ENCODE measurements around the gene GRHPR.
"Not testable (repeated sequence)": the region's sequence is repeated elsewhere in the genome, so short reads cannot be mapped to it uniquely, and the experiment has no call there.

Gene GRHPR

DNA sequence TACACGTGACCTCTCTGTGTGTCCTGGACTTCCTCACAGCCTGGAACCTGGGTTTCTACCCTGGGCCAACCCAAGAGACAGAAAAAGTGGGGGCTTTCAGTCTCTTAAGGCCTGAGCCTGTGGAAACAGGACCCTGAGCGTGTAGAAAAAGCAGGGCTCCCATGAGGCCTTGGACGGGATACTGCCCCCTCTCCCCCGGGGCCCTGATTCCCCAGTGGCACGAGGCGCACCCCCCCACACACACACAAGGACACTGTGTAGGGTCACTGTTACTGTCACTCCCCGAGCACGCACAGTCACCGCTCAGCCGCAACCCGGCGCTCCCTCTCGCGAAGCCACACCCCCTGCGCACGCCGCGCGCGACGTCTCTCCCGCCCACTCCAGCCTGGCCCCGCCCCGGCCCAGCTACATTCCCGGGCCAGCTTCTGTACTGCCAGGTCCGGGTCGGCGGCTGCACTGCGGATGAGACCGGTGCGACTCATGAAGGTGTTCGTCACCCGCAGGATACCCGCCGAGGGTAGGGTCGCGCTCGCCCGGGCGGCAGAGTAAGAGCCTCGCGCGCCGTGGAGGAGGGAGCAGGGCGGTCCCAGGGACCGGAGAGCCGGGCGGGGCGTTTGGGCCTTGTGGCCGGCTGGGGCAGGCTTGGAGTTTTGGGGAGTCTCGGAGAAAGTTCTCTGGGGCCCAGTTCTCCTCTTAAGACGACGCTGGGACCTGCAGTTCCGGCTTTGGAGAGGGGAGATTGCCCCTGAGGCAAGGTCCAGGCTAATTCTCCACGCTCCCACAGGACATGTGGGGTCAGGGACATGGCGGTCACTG is at the start of gene GRHPR:
TSS of gene GRHPR (plus strand) at position 408 of the 816 bp plus-strand sequence. CDS start at position 463, 55 bp downstream.
- DNase-seq: peak; percentile 68 to 85 (median 78)

DNA sequence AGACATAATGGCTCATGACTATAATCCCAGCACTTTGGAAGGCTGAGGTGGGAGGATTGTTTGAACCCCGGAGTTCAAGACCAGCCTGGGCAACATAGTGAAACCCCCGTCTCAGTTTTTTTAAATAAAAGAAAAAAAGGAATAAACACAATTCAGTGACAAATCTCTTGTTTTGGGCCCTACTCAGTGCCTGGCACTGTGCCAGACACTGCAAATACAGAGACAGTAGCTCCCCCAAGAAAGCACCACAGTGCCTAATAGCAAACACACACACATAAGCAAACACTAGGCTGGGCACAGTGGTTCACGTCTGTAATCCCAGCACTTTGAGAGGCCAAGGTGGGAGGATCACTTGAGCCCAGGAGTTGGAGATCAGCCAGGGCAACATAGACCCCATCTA is 49.7 kb upstream of the GRHPR start:
- no peak for DNase-seq

DNA sequence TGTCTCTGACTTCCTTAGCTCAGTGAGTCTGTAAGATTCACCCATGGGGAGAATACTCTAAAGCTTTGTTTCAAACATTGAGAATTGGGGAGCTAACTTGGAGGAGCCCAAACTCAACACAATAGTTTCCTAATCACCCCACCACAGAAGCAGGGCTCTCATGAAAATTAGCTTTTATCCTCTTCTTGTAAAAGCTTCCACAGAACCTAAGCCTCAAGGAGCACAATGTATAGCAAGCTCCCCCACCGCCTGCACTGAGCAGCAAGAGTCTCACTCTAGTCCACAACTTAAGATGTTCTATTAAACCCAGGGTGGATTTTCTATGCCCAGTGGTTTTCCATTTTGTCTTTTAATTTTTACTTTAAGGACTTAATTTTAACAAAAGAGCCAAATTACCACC is 48.9 kb upstream of the GRHPR start:
- DNase-seq: no peak

DNA sequence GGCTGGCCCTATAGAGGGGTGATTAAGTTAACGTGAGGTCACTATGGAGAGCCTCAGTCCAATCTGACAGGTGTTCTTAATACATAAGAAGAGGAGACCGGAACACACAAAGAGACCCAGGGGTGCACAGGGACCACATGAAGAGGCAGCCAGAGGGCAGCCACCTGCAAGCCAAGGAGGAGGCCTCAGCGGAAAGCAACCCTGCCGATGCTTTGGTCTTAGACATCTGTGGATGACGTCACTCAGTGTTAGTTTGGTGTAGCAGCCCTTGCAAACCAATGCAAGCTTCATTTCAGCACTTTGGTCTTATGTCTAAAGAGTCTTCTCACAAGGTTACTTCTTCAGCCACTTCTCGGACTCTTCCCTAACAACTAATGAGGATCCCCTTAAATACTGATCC is 47.6 kb upstream of the GRHPR start:
- DNase-seq: no peak

DNA sequence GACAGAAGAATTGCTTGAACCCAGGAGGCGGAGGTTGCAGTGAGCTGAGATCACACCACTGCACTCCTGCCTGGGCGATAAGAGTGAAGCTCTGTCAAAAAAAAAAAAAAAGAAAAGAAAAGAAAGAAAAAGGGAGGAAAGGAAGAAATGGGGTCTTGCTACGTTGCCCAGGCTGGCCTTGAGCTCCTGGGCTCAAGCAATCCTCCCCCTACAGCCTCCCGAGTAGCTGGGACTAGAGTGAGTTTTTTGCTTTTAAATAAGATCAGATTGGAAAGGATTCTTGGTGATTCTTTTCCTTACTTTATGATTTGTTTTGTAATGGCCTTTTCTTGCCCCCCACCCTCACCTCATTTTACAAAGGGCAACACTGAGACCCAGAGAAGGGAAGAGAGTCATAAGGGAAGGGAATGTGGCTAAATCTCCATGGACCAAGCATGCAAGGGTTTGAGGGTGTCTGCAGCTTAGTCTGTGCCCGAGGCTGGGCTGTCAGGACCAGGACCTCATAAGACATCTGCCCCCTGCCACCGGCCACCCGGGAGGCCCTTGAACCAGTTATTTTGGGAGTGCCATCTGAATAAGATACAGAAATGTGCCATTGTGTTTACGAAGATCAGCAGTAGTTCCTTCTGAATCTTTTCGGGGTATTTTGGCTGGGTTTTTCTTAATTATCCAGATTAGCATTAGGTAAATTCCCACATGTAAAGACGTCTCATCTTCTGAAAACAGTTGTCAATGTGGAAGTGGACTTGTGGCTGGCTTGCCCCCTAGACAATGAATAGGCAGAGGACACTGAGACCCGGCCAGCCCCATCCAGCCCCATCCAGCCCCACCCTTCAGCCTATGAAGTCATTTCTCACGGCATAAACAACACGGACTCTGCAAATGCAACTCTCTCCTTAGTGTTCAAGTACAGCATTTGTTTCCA is 44.5 kb upstream of the GRHPR start:
- no peak for DNase-seq

DNA sequence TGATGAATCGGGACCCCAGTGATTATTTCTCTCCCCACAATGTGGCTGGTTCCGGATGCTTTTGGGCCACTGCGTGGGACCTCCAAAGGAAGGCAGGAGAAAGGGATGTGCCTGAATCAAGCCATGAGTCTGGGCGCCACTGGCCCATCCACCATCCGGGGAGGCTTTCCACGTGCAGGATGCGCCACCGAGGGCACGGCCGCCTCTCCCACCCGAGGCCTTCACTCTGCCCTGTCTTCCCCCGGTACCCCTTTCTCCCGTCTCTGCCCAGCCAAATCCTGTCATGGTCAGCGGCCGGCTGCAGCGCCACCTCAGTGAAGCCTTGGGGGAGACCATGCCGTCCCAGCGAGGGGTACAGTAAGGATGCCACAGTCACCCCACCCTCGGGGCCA is 43.9 kb upstream of the GRHPR start:
- no peak for DNase-seq

DNA sequence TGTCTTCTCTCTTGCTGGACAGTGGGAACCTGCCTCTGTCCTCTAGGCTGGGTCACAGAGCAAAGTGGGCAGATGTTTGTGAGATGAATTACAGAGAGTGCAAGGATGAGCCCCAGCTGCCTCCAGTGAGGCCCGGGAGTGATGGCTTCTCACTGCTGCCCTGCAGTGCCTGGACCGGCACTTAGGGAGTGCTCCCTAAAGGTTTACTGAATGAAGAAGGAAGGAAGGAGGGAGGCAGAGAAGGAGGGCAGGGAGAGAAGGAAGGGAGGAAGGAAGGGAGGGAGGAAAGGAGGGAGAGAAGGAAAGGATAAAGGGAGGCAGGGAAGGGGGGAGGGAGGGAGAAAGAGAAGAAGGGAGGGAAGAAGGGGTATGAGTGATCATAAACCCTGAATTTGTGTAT is 42.7 kb upstream of the GRHPR start:
- no peak for DNase-seq

DNA sequence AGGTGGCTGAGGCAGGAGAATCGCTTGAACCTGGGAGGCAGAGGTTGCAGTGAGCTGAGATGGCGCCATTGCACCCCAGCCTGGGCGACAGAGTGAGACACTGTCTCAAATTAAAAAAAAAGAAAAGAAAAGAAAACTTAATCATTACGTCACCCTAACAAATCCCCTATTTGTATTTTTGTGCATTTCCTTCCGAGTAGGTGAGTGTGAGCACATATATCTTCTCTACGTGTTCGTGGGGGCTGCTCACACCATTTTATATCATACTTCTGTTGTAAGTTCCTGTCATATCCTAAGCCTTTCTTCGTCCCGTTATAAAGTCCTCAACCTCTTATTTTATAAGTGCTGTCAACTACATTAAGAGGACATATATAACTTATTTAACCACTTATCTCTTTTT is 41.9 kb upstream of the GRHPR start:
- DNase-seq: no peak

DNA sequence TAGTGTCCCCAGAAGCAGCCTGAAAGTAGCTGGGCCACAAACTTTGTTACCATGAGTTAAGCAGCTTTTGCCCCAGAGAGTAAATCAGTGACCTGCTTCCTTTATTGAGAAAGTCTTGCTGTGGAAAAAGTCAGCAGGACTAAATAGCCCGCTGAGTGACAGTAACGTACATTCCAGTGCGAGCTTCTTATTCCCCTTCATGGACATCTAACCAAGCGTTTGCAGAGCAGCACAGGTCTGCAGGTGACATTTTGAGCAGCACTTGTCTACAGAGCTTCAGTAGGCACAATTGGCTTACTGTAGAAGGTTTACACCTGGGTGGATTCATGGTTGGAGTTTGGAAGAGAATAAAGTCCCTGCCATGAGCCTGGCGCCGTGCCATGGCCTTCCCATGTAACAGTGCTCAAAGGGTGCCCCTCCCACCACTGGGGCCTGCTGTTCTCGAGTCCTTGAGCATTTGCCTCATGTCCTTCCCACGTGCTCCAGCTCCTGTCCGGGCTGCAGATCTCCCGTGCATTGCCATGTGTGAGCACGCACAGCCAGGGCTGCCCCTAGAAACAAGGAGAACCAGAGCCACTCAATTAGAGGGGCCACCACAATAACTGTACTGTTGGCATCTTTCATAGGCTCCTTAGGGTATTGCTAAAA is 41.3 kb upstream of the GRHPR start:
- no peak for DNase-seq

DNA sequence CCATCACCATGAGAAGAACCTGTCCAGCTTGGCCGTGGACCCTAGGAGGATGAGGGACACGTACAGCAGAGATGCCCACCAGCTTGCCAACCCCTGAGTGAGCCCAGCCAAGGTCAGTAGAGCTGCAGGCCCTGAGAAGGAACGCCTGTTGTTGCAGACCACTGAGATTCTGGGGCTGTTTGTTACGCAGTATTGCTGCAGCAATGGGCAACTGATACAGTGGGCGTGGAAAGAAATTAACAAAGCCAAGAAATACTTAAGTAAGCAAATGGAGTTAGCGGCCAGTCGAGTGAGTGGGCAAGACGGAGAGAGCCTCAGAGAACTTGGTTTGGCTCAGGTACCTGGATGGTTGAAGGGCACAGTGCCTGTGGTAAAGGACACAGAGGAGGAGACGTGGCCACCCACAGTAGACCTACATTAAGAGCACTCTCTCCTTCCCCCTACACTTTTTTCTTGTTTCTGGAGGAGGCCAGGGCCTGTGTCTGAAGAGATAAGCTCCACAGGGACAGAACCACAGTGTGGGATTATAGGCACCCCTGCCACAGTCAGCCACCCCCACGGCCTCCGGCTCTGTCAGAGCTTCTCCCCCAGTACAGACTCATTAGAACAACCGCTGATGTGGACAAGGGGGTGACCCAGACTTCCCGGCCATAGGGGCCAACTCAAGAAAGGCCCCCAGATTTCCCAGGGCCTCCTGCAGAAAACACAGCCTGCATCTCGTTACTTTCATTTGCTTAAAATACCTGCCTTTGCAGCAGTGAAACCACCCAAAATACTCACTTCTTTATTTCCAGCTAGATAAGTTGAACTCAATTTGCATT is 40.1 kb upstream of the GRHPR start:
- DNase-seq: no peak

DNA sequence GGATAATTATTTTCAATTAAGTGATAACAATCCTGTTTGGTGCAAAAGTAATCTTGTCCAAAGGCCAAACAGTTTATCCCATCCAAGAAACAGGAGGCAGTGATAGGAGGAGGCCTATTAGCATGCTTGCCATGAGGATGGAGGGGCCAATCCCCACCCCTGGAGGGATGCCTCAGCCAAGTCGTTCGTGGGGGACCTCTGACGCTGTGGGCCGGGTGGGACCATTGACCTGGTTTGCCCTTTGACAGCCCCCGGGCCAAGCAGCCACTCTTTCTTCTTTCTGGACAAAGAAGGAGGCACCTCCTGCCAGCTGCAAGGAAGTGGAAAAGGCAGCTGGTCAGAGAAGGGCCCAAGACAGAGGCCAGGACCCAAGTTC is 39.5 kb upstream of the GRHPR start:
- DNase-seq: no peak

DNA sequence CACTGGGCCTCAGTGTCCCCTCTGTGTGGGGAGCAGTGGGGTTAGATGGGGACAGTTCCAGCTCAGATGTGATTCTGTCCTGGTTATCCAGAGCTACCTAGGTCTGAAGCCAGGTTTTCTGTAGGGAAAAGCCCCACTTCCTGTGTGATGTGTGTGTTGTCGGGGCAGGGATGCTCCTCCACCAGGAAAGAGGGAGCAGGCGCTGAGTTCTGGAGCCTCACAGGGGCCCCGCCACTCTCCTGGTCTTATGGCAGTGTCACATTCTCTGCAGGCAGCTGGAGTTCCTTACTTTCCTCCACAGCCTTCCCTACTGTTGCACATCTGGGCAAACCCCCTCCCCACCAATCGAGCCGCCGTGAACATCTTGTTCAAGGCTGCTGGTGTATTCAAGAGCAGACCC is 39.1 kb upstream of the GRHPR start:
- DNase-seq: no peak

DNA sequence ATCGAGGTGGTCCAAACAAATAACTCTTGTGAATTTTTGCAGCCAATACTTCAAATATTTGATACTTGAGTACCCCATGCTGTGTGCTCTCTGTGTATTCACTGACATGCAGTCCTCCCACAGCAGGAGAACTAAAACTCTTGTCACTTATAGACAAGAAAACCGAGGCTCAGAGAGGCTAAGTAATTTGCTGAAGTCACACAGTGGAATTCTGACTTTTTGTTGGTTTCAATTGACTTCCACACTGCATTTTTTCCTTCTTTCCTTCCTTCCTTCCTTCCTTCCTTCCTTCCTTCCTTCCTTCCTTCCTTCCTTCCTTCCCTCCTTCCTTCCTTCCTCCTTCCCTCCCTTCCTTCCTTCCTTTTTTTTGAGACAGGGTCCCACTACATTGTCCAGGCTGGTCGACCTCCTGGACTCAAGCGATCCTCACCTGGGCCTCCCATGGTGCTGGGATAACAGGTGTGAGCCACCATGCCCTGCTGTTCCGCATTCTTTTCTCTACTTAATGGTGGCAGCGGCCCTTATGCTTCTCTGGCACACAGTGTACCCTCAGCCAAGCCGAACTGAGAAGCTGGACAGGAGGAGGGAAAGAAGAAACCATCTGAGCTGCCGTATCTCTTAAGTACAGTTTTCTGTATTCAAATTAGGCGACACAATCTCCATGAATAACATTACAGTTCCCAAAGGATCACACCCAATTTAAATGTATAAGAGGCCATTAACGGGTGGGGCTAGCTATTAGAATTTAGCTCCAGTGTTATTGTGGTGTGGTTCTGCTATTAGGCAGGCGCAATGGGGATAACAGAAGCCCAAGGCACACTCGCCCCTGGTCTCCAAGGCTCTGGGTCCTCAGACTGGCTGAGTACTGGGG is 38.4 kb upstream of the GRHPR start:
- DNase-seq: no peak

DNA sequence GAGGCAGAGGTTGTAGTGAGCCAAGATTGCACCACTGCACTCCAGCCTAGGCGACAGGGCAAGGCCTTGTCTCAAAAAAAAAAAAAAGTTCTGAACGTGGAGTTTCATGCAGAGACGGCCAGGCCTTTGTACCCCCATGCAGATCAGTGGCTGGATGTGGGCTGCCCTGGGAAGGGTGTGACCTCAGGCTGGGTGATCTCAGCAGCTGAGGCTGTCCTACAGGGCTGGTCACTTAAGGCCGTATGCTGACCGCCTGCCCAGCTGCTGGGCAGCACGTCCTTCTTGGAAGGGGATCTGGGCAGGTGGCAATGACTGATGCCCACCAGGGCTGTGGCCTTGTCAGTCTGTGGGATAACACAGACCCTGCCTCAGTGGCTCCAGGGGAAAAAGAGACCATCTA is 37.2 kb upstream of the GRHPR start:
- DNase-seq: no peak

DNA sequence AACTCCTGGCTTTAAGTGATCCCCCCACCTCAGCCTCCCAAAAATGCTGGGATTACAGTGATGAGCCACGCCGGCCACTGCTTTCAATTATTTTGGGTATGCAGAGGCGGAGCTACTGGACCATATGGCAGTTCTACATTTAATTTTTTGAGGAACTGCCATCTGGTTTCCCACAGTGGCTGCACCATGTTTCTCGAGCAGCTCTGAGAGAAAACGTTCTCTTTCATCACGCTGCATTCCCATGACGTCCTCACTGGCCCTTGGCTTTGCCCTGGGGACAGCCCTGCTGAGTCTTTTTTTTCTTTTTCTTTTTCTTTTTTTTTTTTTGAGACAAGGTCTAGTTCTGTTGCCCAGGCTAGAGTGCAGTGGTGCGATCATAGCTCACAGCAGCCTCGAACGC is 35.5 kb upstream of the GRHPR start:
- DNase-seq: no peak

DNA sequence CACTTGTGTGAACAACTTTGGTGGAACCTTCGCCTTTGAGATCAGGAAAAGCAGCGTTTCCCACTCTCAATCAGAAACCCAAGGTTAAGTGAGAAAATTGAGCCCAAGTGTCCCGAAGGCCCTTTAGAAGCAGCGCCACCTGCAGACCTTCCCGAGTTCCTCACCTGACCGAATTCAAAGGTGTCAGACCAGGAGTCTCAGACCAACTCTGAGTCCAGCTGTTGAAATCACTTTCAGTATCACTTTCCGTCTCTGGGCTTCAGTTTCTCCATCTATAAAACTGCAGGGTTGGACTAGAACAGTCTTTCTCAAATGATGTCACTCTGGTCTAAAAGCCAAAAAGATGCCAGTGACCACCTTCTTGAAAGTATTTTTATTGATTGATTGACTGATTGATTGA is 31.7 kb upstream of the GRHPR start:
- peak in 1 of 4 experiments; percentile 6 for DNase-seq

DNA sequence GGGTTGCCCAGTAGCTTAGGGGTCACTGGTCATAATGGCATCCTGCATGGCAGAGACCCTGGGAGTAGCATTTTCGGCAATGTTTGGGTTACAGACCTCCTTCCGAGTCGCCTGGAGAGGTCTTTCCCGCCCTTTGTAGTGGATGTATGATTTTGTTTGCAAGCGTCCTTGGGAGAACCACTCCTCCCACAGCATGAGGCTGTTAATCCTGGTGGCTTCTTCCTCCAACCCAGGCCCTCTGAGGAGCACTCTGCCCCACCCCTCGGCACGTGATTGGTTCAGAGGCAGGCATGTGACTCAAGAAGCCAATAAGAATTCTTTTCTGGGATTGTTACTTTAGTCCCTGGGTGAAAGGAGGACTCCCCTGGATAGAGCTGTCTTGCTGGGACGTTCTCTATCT is 30.2 kb upstream of the GRHPR start:
- no peak for DNase-seq

DNA sequence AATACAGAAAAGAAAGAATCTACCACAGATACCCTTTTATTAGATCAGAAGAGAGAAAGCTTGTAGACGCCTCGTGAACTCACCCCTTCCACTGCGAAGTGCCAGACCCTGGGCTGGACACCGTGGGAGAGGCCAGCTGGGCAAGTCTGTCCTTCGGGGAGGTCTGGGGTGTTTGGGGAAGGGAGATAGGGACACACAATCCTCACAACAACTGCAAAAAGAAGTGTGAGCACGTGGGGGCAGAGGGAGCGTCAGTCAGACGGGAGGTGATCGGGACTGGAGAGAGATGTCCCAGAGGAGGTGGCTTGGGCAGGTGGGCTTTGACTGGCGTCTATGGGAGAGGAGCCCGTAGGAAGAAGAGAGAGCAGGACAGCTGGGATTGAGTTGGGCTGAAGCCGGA is 27.3 kb upstream of the GRHPR start:
- DNase-seq: no peak

DNA sequence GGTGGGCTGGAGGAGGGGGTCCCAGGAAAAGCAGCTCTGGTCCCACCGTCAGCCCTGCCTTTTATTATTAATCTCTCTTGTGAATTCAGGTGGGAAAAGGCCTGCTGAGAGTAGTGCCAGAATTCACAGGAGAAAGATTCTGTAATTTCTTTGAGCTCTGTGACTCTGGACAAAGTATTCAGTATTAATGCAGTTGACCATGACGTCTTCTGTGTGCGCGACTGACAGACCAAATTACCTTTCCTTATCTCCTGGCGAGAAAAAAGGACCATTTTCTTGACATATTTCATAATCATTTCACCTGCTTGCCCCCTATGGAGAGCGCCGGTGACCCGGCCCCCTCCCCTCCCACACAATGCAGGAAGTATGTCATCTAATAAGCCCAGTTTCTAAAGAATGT is 26.8 kb upstream of the GRHPR start:
- no peak for DNase-seq

DNA sequence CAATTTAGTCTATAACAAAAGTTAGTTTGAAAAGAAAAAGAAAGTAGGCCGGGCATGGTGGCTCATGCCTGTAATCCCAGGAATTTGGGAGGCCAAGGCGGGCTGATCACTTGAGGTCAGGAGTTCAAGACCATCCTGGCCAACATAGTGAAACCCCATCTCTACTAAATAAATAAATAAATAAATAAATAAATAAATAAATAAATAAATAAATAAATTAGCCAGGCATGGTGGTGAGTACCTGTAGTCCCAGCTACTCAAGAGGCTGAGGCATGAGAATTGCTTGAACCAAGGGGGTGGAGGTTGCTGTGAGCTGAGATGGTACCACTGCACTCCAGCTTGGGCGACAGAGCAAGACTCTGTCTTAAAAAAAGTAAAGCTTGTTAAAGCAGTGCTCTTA is 24.5 kb upstream of the GRHPR start:
- not testable (repeated sequence) for DNase-seq

DNA sequence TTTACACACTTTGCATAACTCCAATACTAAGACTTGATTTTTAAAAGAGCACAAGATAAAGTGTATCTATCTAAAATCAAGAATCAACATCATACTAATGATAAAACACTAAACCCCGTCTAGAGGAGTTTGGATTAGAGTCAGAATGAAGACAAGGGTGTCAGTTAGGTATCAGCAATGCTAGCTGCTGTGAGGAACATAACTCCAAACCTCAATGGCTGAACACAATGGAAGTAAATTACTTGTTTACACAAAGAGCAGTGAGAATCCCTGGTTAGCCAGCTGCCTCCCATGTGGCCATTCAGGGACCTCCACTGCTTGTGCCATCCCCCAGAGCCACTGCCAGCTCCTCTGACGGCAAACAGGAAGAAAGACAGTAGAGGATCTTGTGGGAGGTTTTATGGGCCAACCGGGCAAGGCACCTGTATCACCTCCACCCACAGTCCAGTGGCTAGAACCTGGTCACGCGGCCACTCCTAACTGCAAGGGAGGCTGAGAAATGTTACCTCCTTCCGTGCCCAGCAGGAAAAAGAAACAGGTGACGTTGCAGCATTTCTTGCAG is 24.0 kb upstream of the GRHPR start:
- no peak for DNase-seq
